Measurements from ENCODE around the gene PPP1R37.
"Not testable (repeated sequence)": the region's sequence is repeated elsewhere in the genome, so short reads cannot be mapped to it uniquely, and the experiment has no call there.

Gene PPP1R37

GRCh38 chr19:45096700-45097099 is 3.7 kb downstream of the PPP1R37 start:
- DNase-seq = no peak

- no peak for DNase-seq
Observed at GRCh38 chr19:45097450-45097775, 4.4 kb downstream of the PPP1R37 start.

GRCh38 chr19:45097776-45098520 is 5.0 kb downstream of the PPP1R37 start:
- no peak for DNase-seq

DNA sequence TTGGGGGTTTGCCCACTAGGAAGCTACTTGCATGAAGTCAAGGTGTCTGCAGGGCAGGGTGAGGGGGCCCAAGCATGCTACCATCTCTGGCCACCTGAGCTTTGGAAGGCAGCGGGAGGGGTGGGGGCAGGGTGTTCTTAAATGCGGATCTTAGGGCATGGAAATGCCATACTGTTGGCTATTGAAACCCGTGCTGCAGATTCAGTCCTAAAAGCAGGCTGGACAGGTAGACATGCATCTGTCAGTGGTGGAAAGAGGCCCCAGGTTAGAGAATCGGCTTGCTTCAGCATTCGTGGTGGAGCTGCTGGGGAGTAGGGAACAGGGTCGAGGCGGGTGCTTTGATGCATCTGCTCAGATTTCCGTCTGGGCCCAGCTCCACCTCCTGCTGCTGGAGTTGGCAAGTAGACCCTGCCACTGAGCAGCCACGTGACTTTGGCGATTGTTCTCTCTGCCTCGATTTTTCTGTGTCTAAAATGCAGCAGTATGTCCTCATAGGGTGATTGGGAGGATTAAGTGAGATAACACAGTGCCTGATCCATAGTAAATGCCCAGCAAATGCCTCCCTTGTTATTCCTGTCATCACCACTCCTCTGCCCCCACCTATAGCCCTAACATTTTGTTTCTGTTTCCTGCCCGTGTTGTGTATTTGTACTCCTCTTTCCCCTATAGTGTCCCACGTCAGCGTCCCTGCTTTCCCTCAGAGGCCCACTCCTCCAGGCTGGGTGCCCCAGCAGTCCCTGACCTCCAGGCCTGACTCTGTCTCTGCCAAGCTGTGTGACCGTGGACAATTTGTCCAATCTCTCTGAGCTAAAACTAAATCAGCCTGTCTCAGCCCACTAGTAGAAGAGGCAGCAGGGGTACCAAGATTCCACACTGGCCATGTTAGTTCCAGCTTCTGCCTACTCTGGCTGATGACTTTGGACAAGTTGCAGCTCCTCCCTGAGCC is 5.8 kb downstream of the PPP1R37 start:
- no peak for DNase-seq

DNA sequence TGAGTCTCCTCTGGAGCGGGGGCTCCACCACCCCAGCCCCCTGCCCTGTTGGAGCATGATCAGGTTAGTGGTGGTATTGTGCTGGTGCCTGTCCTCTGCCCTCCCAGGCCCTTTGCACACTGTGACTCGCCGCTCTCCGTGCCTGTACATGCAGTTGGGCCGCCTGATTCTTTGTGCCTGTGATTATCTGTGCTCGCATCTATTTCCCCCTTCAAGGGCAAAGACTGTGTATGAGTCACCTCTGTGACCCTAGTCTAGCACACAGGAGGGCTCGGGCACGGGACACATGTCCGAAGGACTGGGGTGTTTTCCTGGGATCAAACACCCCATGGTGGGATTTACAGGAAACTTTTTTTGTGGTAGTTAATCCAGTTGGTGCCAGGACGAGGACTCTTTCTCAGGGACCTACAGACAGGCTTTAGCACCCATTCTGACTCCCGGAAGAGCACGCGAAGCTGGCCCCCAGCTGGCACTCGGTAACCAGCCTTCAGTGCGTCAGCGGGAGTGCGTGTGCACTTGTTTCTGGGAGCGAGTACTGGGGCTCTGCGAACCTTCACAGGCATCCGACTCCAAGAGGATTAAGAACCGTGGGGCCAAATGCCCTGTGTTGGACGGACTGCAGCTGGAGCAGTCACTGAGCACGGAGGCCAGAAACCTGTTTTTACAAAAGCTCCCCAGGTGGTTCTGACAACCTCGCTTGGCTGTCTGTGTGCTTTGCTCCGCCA is 6.7 kb downstream of the PPP1R37 start:
- DNase-seq = peak; percentile 9

DNA sequence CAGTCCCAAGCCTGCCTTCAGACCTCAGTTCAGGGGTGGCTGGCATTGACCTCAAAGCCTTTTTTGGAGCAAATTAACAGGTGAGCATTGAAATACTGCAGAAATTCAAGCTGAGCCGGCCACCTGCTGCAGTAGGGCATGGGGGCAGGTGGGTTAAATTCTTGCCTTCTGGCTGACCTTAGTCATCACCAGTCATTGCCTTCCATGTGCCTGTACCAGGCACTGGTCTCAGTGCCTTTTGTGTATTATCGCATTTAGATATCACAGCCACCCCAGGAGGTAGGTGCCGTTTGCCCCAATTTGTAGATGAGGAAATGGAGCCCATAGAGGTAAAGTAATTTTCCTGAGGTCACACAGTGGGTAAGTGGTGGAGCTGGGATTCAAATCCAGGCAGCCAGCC is 7.2 kb downstream of the PPP1R37 start:
- DNase-seq = no peak

DNA sequence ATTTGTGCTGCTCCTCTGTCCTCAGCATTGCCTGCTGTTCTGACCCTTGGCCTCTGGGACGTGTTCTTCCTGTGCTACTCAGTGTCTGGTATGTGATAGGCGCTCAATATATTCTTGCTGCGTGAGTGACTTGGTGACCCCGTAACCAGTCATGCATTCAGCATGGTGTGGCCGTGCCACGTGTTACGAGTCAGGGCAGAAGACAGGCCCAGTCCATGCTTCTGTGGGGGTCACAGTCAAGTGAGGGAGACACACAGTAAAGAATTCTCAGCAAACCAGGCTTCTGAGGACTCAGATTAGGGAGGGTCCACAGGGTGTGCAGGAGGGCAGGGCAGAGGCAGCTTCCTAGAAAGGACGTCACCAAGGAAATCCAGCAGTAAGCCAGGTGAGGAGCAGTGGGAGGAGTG is 7.9 kb downstream of the PPP1R37 start:
- DNase-seq = no peak

DNA sequence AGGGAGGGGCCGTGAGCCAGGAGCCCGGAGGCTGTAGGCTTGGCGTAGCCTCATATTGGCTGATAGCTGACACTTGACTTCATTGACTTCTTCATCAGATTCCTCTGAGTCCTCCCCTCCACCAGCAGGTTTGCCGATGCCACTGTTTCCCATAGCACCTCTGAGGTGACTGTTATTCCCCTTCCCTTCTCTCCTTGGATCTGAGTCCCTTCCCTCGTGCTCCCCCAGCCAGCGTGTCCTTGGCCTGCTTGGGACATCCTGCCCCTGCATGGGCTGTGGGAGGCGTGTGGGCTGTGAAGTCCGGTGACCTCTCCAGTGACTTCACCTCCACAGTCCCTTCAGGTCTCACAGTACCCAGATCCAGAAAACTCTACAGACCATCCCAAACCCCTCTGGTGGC is 8.8 kb downstream of the PPP1R37 start:
- DNase-seq = no peak

DNA sequence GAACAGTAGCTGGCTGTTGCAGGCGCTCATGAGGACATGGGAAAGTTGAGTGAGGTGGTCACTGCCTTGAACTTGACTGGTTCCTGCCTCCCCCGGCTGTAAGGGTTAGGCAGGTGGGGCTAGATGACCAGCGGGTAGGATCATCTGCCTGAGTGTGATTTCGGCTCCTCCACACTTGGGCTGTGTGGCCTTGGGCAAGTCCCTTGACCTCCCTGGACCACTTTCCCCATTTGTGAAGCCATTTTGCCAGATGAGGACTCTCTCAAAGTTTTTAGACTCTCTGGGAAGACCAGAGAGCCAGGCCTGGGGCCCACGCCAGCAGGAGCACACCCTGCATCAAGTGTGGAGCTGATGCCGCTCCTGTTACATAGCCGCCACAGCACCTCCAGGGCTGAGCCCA is 9.5 kb downstream of the PPP1R37 start:
- DNase-seq = no peak

DNA sequence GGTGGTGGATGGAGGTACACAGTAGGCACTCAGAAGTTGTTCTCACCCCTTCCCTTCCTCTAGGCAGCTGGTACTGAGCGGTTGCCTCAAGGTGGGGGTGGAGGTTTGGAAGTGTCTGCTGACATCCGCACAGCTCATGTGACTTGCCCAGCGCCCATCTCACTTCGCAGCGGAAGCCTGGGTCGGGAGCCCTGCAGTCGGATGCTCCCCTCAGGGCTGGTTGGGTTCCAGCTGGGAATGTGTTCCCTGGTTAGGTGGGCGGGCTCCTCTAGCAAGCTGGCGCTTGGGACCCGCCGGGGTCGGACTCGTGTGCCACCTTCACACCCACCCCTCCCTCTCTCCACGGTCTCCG is 10.2 kb downstream of the PPP1R37 start:
- DNase-seq = peak; percentile 79

- DNase-seq = peak; percentile 87
Observed at GRCh38 chr19:45103508-45104319, 10.7 kb downstream of the PPP1R37 start.

DNA sequence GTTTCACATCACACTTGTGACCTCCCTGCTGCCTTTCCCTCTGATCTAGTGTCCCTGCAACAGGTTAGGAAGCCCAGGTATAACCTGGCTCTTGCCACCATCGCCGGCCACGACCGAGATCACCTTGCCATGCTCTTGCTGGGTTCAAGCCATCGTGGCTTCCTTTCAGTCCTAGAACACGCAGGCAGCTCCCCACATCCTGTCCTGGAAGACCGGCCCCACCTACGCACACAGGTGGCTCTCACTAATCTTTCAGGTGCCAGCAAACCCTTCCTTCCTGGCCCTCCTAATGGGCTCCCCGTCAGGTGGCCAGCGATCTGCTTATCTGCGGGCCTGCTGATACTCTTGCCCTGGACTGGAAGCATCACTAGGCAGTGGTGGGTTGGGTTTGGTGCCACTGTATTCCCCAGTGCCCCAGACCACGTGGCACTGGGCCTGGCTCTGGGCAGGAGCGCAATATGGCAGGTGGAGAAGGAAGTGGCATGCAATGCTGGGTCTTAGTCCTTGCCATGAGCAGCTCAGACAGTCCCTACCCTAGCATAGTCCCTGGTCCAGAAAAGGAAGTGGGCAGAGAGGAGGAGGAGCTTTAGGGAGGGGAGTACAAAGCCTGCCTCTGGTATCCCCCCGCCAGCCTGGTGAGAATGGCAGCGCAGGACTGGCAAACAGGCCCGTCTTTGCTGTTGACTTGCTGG is 11.8 kb downstream of the PPP1R37 start:
- DNase-seq = no peak

DNA sequence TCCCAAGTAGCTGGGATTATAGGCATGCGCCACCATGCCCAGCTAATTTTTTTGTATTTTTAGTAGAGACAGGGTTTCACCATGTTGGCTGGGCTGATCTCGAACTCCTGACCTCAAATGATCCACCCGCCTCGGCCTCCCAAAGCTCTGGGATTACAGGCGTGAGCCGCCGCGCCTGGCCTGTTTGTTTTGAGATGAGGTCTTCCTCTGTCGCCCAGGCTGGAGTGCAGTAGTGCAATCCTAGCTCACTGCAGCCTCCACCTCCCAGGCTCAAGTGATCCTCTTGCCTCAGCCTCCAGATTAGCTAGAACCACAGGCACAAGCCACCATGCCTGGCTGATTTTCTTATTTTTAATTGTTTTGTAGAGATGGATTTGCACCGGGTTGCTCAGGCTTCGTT is 13.4 kb downstream of the PPP1R37 start:
- DNase-seq = not testable (repeated sequence)

- DNase-seq = no peak
Observed at GRCh38 chr19:45107621-45108150, 14.7 kb downstream of the PPP1R37 start.

DNA sequence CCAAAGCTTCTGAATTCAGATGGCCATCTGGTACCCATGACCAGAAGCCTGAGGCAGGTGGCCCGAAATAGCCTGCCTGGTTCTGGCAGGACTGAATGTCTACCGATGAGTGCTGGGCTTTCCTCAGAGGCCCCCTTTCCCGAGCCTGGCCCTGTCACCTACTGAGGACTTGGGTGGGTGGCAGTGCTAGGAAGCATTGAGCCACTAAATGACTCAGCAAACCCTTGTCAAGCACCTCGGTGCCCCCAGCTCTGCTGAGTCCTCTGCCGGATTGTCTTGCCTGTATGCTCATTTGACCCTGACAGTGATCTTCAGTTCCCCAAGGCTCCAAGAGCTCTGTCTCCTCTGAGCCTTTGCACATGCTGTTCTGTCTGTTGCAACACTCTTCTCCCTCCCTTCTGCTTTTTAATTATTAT is 17.9 kb downstream of the PPP1R37 start:
- no peak for DNase-seq

DNA sequence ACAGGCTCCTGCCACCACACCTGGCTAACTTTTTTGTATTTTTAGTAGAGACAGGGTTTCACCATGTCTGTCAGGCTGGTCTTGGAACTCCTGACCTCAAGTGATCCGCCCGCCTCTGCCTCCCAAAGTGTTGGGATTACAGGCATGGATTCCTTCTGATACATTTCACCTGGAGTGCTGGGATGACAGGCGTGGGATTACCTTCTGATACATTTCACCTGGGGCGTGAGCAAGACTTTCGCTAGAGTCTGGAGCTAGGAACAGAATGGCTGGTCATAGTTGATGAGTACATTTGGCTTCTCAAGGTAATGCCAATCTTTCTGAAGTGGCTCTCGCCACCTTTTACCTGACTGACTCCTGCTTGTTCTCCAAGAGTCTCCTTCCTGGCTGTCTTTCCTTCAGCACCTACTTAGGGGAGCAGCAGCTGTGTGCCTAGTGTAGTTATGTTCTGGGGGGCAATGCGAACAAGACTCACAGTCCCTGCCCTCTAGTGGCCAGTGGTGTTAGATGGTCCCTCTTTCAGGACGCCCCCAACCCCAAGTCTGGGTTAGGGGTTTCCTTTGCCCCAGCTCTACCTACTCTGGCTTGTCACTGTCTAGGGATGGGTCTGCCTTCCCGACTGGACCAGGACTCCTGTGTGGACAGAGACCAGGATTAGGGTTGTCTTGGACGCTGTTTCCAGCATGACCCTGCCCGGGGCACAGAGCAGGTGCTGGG is 19.3 kb downstream of the PPP1R37 start:
- DNase-seq = no peak

GRCh38 chr19:45113628-45114027 is 20.6 kb downstream of the PPP1R37 start:
- DNase-seq = peak; percentile 85

GRCh38 chr19:45114116-45114515 is 21.1 kb downstream of the PPP1R37 start:
- peak; percentile 51 for DNase-seq

DNA sequence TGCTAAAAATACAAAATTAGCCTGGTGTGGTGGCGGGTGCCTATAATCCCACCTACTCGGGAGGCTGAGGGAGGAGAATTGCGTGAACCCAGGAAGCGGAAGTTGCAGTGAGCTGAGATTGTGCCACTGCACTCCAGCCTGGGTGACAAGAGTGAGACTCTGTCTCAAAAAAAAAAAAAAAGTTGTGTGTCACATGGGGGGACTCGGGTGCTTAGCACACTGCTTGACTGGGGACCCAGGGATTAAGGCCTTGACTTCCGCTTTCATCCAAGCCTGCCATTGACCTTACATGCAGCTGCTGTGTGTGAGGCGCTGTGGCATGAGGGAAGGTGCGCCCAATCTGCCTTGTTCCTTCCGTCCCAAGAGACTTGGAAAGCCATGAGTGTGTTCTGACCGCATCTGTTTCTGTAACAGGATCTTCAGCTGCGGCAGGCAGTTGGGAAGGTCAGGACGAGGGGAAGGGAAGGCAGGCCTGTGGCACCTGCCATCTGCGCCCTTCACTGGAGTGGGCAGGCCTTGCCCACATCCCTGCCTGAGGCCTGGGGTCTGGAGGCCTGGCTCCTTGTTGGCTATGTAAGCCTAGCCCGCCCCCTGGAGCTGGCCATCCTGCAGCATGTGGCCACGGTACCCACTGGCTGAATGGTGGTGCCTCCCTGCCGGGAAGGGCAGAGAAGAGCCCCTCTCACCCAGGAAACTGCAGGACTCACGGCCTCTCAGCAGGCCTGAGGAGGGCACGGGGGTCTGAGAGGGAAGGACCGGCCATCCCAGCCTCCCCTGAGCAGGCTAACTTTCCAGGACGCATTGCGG is 23.0 kb downstream of the PPP1R37 start:
- no peak for DNase-seq

- peak; percentile 77 for DNase-seq
Observed at GRCh38 chr19:45117167-45117594, 24.2 kb downstream of the PPP1R37 start.
